ENCODE measurements around the gene LDLRAD3.

The LDLRAD3 gene

GRCh38 chr11:35927104-35927503, 16.8 kb upstream of the LDLRAD3 start:
- Histone ChIP-seq H3K36me3 (ENCODE audit: control insufficient read depth in 4 of 4, insufficient read depth in 4 of 4, low read length in 3 of 4) (no peaks in the 10 kb centered on the region), H3K4me3 (ENCODE audit: control insufficient read depth in 1 of 7, extremely low read depth in 1 of 7, insufficient read depth in 4 of 7, low read depth in 2 of 7, low read length in 6 of 7) (no peak overlapping the region), H3K27me3 (replicated peaks in 2 of 5; ENCODE audit: control insufficient read depth in 4 of 5, insufficient read depth in 5 of 5, low read length in 4 of 5) (no peaks in the 10 kb centered on the region), H3K9me3 (ENCODE audit: control extremely low read depth in 1 of 5, control insufficient read depth in 4 of 5, insufficient read depth in 2 of 5, low read depth in 1 of 5, low read length in 4 of 5) (peaks cover 0 to 1% (median 0%) of the 10 kb centered on the region in 5 experiments), H3K4me1 (ENCODE audit: control extremely low read depth in 1 of 4, control insufficient read depth in 4 of 4, insufficient read depth in 4 of 4, low read length in 3 of 4) (peaks cover 3 to 20% (median 4%) of the 10 kb centered on the region in 4 experiments), H3K27ac (ENCODE audit: insufficient read depth in 1 of 2, low read depth in 1 of 2, low read length in 2 of 2, poor library complexity in 1 of 2, severe bottlenecking in 2 of 2) (no peak overlapping the region)
- 62% methylated on average over 4 of the region's 11 CpGs for WGBS (ENCODE audit: insufficient coverage)
- CTCF ChIA-PET: interaction anchor here (0.6 kb wide), 1 partner anchor 25 kb away, joined by 3 read pairs; no protein-coding TSS in a partner anchor
- POLR2A ChIA-PET: no interaction called here
- no peak for DNase-seq

- CTCF ChIA-PET: interaction anchor here (0.6 to 1.5 kb wide), 2 partner anchors 25 to 105 kb away, joined by 3 read pairs; no protein-coding TSS in a partner anchor
- peak overlapping the region in 1 of 7 experiments; percentile 9 for H3K4me3 ChIP-seq (ENCODE audit: control insufficient read depth in 1 of 7, extremely low read depth in 1 of 7, insufficient read depth in 4 of 7, low read depth in 2 of 7, low read length in 6 of 7)
- no peak overlapping the region for H3K27ac ChIP-seq (ENCODE audit: insufficient read depth in 1 of 2, low read depth in 1 of 2, low read length in 2 of 2, poor library complexity in 1 of 2, severe bottlenecking in 2 of 2)
- POLR2A ChIA-PET: no interaction called here
- no peaks in the 10 kb centered on the region for H3K27me3 ChIP-seq (replicated peaks in 2 of 5; ENCODE audit: control insufficient read depth in 4 of 5, insufficient read depth in 5 of 5, low read length in 4 of 5)
- peaks cover 0 to 1% (median 0%) of the 10 kb centered on the region in 5 experiments for H3K9me3 ChIP-seq (ENCODE audit: control extremely low read depth in 1 of 5, control insufficient read depth in 4 of 5, insufficient read depth in 2 of 5, low read depth in 1 of 5, low read length in 4 of 5)
- whole genome bisulfite sequencing (ENCODE audit: insufficient coverage): 71% methylated on average over 7 of the region's 10 CpGs
- DNase-seq: peak in 2 of 3 donors; percentile 61 to 63
- H3K36me3 ChIP-seq (ENCODE audit: control insufficient read depth in 4 of 4, insufficient read depth in 4 of 4, low read length in 3 of 4): no peaks in the 10 kb centered on the region
- H3K4me1 ChIP-seq (ENCODE audit: control extremely low read depth in 1 of 4, control insufficient read depth in 4 of 4, insufficient read depth in 4 of 4, low read length in 3 of 4): peaks cover 3 to 25% (median 7%) of the 10 kb centered on the region in 4 experiments
Observed at GRCh38 chr11:35927682-35928081, 16.2 kb upstream of the LDLRAD3 start.

- H3K4me1 ChIP-seq (ENCODE audit: control extremely low read depth in 1 of 4, control insufficient read depth in 4 of 4, insufficient read depth in 4 of 4, low read length in 3 of 4): peaks cover 9 to 28% (median 12%) of the 10 kb centered on the region in 4 experiments
- H3K9me3 ChIP-seq (ENCODE audit: control extremely low read depth in 1 of 5, control insufficient read depth in 4 of 5, insufficient read depth in 2 of 5, low read depth in 1 of 5, low read length in 4 of 5): peaks cover 0 to 1% (median 0%) of the 10 kb centered on the region in 5 experiments
- no peak overlapping the region for H3K4me3 ChIP-seq (ENCODE audit: control insufficient read depth in 1 of 7, extremely low read depth in 1 of 7, insufficient read depth in 4 of 7, low read depth in 2 of 7, low read length in 6 of 7)
- no peak for DNase-seq
- 100% methylated on average over 4 of the region's 8 CpGs for WGBS (ENCODE audit: insufficient coverage)
- H3K27ac ChIP-seq (ENCODE audit: insufficient read depth in 1 of 2, low read depth in 1 of 2, low read length in 2 of 2, poor library complexity in 1 of 2, severe bottlenecking in 2 of 2): no peak overlapping the region
- POLR2A ChIA-PET: no interaction called here
- CTCF ChIA-PET: interaction anchor here (1.1 to 1.5 kb wide), 2 partner anchors 14 to 106 kb away, joined by 3 read pairs; no protein-coding TSS in a partner anchor
- no peaks in the 10 kb centered on the region for H3K27me3 ChIP-seq (replicated peaks in 2 of 5; ENCODE audit: control insufficient read depth in 4 of 5, insufficient read depth in 5 of 5, low read length in 4 of 5)
- no peaks in the 10 kb centered on the region for H3K36me3 ChIP-seq (ENCODE audit: control insufficient read depth in 4 of 4, insufficient read depth in 4 of 4, low read length in 3 of 4)
Observed at GRCh38 chr11:35928688-35929395, 15.0 kb upstream of the LDLRAD3 start.

- CTCF ChIA-PET: no interaction called here
Observed at GRCh38 chr11:35930466-35930865, 13.4 kb upstream of the LDLRAD3 start.

GRCh38 chr11:35932121-35932520, 11.7 kb upstream of the LDLRAD3 start:
- H3K27ac ChIP-seq (ENCODE audit: insufficient read depth in 1 of 2, low read depth in 1 of 2, low read length in 2 of 2, poor library complexity in 1 of 2, severe bottlenecking in 2 of 2): no peak overlapping the region
- peaks cover 9 to 25% (median 12%) of the 10 kb centered on the region in 4 experiments for H3K4me1 ChIP-seq (ENCODE audit: control extremely low read depth in 1 of 4, control insufficient read depth in 4 of 4, insufficient read depth in 4 of 4, low read length in 3 of 4)
- ChIA-PET POLR2A (no interaction called here), CTCF (interaction anchor here (0.7 kb wide), 1 partner anchor 9 kb away, joined by 3 read pairs; no protein-coding TSS in a partner anchor)
- no peaks in the 10 kb centered on the region for H3K36me3 ChIP-seq (ENCODE audit: control insufficient read depth in 4 of 4, insufficient read depth in 4 of 4, low read length in 3 of 4)
- 100% methylated on average over 2 of the region's 2 CpGs for whole genome bisulfite sequencing (ENCODE audit: insufficient coverage)
- no peak for DNase-seq
- peaks cover 0 to 1% (median 0%) of the 10 kb centered on the region in 5 experiments for H3K9me3 ChIP-seq (ENCODE audit: control extremely low read depth in 1 of 5, control insufficient read depth in 4 of 5, insufficient read depth in 2 of 5, low read depth in 1 of 5, low read length in 4 of 5)
- H3K27me3 ChIP-seq (replicated peaks in 2 of 5; ENCODE audit: control insufficient read depth in 4 of 5, insufficient read depth in 5 of 5, low read length in 4 of 5): no peaks in the 10 kb centered on the region
- H3K4me3 ChIP-seq (ENCODE audit: control insufficient read depth in 1 of 7, extremely low read depth in 1 of 7, insufficient read depth in 4 of 7, low read depth in 2 of 7, low read length in 6 of 7): no peak overlapping the region

More at GRCh38 chr11:35930466-35930865, 13.4 kb upstream of the LDLRAD3 start:
- H3K27me3 ChIP-seq (replicated peaks in 2 of 5; ENCODE audit: control insufficient read depth in 4 of 5, insufficient read depth in 5 of 5, low read length in 4 of 5): no peaks in the 10 kb centered on the region
- peaks cover 9 to 28% (median 12%) of the 10 kb centered on the region in 4 experiments for H3K4me1 ChIP-seq (ENCODE audit: control extremely low read depth in 1 of 4, control insufficient read depth in 4 of 4, insufficient read depth in 4 of 4, low read length in 3 of 4)
- POLR2A ChIA-PET: no interaction called here
- no peak overlapping the region for H3K4me3 ChIP-seq (ENCODE audit: control insufficient read depth in 1 of 7, extremely low read depth in 1 of 7, insufficient read depth in 4 of 7, low read depth in 2 of 7, low read length in 6 of 7)
- H3K36me3 ChIP-seq (ENCODE audit: control insufficient read depth in 4 of 4, insufficient read depth in 4 of 4, low read length in 3 of 4): no peaks in the 10 kb centered on the region
- H3K27ac ChIP-seq (ENCODE audit: insufficient read depth in 1 of 2, low read depth in 1 of 2, low read length in 2 of 2, poor library complexity in 1 of 2, severe bottlenecking in 2 of 2): no peak overlapping the region
- no peak for DNase-seq
- peaks cover 0 to 1% (median 0%) of the 10 kb centered on the region in 5 experiments for H3K9me3 ChIP-seq (ENCODE audit: control extremely low read depth in 1 of 5, control insufficient read depth in 4 of 5, insufficient read depth in 2 of 5, low read depth in 1 of 5, low read length in 4 of 5)

GRCh38 chr11:35932681-35933319, 11.1 kb upstream of the LDLRAD3 start:
- peaks cover 0 to 1% (median 0%) of the 10 kb centered on the region in 5 experiments for H3K9me3 ChIP-seq (ENCODE audit: control extremely low read depth in 1 of 5, control insufficient read depth in 4 of 5, insufficient read depth in 2 of 5, low read depth in 1 of 5, low read length in 4 of 5)
- CTCF ChIA-PET: no interaction called here
- H3K4me3 ChIP-seq (ENCODE audit: control insufficient read depth in 1 of 7, extremely low read depth in 1 of 7, insufficient read depth in 4 of 7, low read depth in 2 of 7, low read length in 6 of 7): peak overlapping the region in 3 of 7 experiments; percentile 3 to 26 (median 8)
- H3K27me3 ChIP-seq (replicated peaks in 2 of 5; ENCODE audit: control insufficient read depth in 4 of 5, insufficient read depth in 5 of 5, low read length in 4 of 5): no peaks in the 10 kb centered on the region
- peak; percentile 50 to 81 (median 75) for DNase-seq
- H3K4me1 ChIP-seq (ENCODE audit: control extremely low read depth in 1 of 4, control insufficient read depth in 4 of 4, insufficient read depth in 4 of 4, low read length in 3 of 4): peaks cover 6 to 18% (median 10%) of the 10 kb centered on the region in 4 experiments
- WGBS (ENCODE audit: insufficient coverage): 80% methylated on average over 1 of the region's 5 CpGs
- no peak overlapping the region for H3K27ac ChIP-seq (ENCODE audit: insufficient read depth in 1 of 2, low read depth in 1 of 2, low read length in 2 of 2, poor library complexity in 1 of 2, severe bottlenecking in 2 of 2)
- POLR2A ChIA-PET: interaction anchor here (0.6 kb wide), 1 partner anchor 988 kb away, joined by 4 read pairs; no protein-coding TSS in a partner anchor
- no peaks in the 10 kb centered on the region for H3K36me3 ChIP-seq (ENCODE audit: control insufficient read depth in 4 of 4, insufficient read depth in 4 of 4, low read length in 3 of 4)

All from common myeloid progenitor, CD34-positive (primary cell).